PC-3 (cell line): ENCODE data around the gene DLG2.

ENCODE experiments used
- CTCF ChIP-seq: fragments of 300-600 bp; sonication (generic); conservative IDR thresholded peaks from 2 replicates; pipeline ENCODE4 v1.5.1; 2017; ENCODE audit warnings: antibody characterized with exemption, low read depth, mild to moderate bottlenecking, low read length
- EZH2 ChIP-seq: fragments of 300-600 bp; sonication (generic); IDR thresholded peaks from one replicate; pipeline ENCODE4 v1.6.1; 2017; ENCODE audit warnings: antibody characterized with exemption, mild to moderate bottlenecking, low read length; ENCODE audit not compliant: unreplicated experiment

GRCh38 chr11:83635166-83635565 lies 1992.0 kb downstream of the DLG2 start:
- TF ChIP-seq CTCF (no peak), EZH2 (no peak)
